ENCODE measurements around the gene SRD5A3. TPM values are rescaled to one million over a fixed set of nuclear protein-coding genes. Genes with fewer than 3 reads are reported as not detected.

Gene SRD5A3
- total and polyA plus RNA-seq, 4 experiments from 2014 or later = 2.9 to 26.2 (median 6.7) TPM

DNA sequence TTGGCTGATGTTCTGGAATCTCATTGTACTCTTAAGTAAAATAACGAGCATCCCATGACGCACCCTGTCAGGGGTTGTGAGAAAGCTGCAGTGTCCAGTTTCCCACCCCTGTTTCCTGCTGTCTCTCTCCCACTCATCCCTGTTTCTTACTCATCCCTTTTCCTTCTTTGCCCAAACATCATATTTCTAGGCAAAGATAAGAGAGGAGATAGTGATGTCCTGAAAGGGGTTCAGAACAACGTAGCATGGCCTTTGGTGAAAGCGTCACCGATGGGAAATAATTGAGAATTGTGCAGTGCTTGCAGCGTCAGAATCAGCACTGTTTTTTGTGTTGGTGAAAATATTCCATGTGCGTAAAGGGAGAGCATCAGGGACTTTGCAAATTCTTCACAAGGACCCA, 26.2 kb downstream of the SRD5A3 start:
- Histone ChIP-seq H3K9me3 (ENCODE audit: control insufficient read depth in 1 of 2, low read length in 2 of 2) (no peaks in the 10 kb centered on the region), H3K4me1 (ENCODE audit: insufficient read depth, low read length) (no peaks in the 10 kb centered on the region), H3K4me3 (ENCODE audit: low read length in 2 of 2) (no peak overlapping the region), H3K36me3 (ENCODE audit: insufficient read depth, low read length) (no peaks in the 10 kb centered on the region), H3K27me3 (ENCODE audit: insufficient read depth, low read length) (no peaks in the 10 kb centered on the region), H3K27ac (ENCODE audit: low read depth, low read length) (no peak overlapping the region)
- no peaks in the 10 kb centered on the region for H3K27me3 Mint-ChIP-seq
- H3K4me1 Mint-ChIP-seq = no peaks in the 10 kb centered on the region
- intact Hi-C loops (cut with micrococcal nuclease) = no loop called here
- H3K36me3 Mint-ChIP-seq = peaks cover 0 to 10% of the 10 kb centered on the region in 2 donors
- CTCF ChIA-PET (ENCODE audit: partially characterized antibody) = interaction anchor here (1.5 kb wide), 1 partner anchor 26 kb away, joined by 5 read pairs; the partner anchor contains the start of gene SRD5A3
- no peak overlapping the region for H3K27ac Mint-ChIP-seq
- no peak overlapping the region for H3K4me3 Mint-ChIP-seq
- POLR2A ChIA-PET (ENCODE audit: partially characterized antibody) = no interaction called here
- no peak for DNase-seq
- no peaks in the 10 kb centered on the region for H3K9me3 Mint-ChIP-seq

DNA sequence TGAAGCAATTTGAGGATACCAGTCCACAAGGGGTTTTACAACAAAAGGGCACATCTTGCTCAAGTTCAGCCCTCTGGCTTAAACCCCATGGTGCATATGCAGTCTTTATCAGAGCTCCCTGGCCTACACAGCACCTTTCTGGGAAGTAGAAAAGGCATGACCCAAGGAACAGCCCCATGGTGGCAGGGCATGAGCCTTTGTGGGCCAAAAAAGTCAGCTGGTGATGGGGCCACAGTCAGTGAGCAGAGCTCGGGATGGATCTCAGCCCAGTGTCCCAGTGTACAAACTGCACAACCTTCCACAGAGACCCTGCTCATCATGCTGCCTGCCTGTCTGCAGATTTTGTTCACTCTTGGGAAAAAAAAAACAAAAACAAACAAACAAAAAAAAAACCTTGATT, 27.4 kb downstream of the SRD5A3 start:
- POLR2A ChIA-PET (ENCODE audit: partially characterized antibody) = interaction anchor here (0.7 to 0.8 kb wide), 2 partner anchors 22 to 26 kb away, joined by 3 to 4 read pairs; partner anchors contain the start of gene TMEM165
- no peaks in the 10 kb centered on the region for H3K4me1 ChIP-seq (ENCODE audit: insufficient read depth, low read length)

DNA sequence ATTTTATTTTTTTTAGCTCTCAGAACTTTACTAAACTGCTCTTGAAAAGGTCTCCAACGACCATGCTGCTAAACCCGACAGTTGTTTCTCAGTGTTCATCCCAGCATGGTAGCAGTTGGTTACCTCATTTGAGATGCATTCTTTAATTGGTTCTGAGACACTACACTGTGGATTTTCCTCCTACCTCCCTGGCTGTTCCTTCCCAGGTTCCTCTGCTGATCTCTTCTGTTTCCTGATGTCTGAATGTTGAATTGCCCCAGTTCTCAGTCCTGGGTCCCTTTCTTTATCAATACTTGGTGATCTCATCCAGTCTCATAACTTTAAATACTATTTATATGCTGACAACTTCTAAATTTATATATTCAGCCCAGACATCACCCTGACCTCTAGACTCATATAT, 30.7 kb downstream of the SRD5A3 start:
- no peaks in the 10 kb centered on the region for H3K27me3 Mint-ChIP-seq
- H3K27me3 ChIP-seq (ENCODE audit: insufficient read depth, low read length) = no peaks in the 10 kb centered on the region
- no peak for DNase-seq
- no peak overlapping the region for H3K27ac Mint-ChIP-seq
- H3K36me3 Mint-ChIP-seq = no peaks in the 10 kb centered on the region
- H3K9me3 ChIP-seq (ENCODE audit: control insufficient read depth in 1 of 2, low read length in 2 of 2) = no peaks in the 10 kb centered on the region
- no peak overlapping the region for H3K4me3 Mint-ChIP-seq
- H3K4me3 ChIP-seq (ENCODE audit: low read length in 2 of 2) = no peak overlapping the region
- H3K4me1 ChIP-seq (ENCODE audit: insufficient read depth, low read length) = no peaks in the 10 kb centered on the region
- no peaks in the 10 kb centered on the region for H3K36me3 ChIP-seq (ENCODE audit: insufficient read depth, low read length)
- ChIA-PET CTCF (ENCODE audit: partially characterized antibody) (interaction anchor here (0.9 kb wide), 1 partner anchor 60 kb away, joined by 3 read pairs; no protein-coding TSS in a partner anchor), POLR2A (ENCODE audit: partially characterized antibody) (no interaction called here)
- intact Hi-C loops (cut with micrococcal nuclease) = no loop called here
- H3K4me1 Mint-ChIP-seq = no peaks in the 10 kb centered on the region
- H3K27ac ChIP-seq (ENCODE audit: low read depth, low read length) = no peak overlapping the region
- no peaks in the 10 kb centered on the region for H3K9me3 Mint-ChIP-seq

More for the DNA sequence above, 27.4 kb downstream of the SRD5A3 start:
- no peaks in the 10 kb centered on the region for H3K4me1 Mint-ChIP-seq
- peaks cover 0 to 7% of the 10 kb centered on the region in 2 donors for H3K36me3 Mint-ChIP-seq
- H3K27me3 Mint-ChIP-seq = no peaks in the 10 kb centered on the region
- Histone ChIP-seq H3K27ac (ENCODE audit: low read depth, low read length) (no peak overlapping the region), H3K36me3 (ENCODE audit: insufficient read depth, low read length) (no peaks in the 10 kb centered on the region), H3K4me3 (ENCODE audit: low read length in 2 of 2) (no peak overlapping the region), H3K27me3 (ENCODE audit: insufficient read depth, low read length) (no peaks in the 10 kb centered on the region), H3K9me3 (ENCODE audit: control insufficient read depth in 1 of 2, low read length in 2 of 2) (no peaks in the 10 kb centered on the region)
- intact Hi-C loops (cut with micrococcal nuclease) = no loop called here
- no peak for DNase-seq
- H3K4me3 Mint-ChIP-seq = no peak overlapping the region
- H3K9me3 Mint-ChIP-seq = no peaks in the 10 kb centered on the region
- CTCF ChIA-PET (ENCODE audit: partially characterized antibody) = interaction anchor here (1.5 kb wide), 1 partner anchor 28 kb away, joined by 5 read pairs; the partner anchor contains the start of gene SRD5A3
- H3K27ac Mint-ChIP-seq = no peak overlapping the region

DNA sequence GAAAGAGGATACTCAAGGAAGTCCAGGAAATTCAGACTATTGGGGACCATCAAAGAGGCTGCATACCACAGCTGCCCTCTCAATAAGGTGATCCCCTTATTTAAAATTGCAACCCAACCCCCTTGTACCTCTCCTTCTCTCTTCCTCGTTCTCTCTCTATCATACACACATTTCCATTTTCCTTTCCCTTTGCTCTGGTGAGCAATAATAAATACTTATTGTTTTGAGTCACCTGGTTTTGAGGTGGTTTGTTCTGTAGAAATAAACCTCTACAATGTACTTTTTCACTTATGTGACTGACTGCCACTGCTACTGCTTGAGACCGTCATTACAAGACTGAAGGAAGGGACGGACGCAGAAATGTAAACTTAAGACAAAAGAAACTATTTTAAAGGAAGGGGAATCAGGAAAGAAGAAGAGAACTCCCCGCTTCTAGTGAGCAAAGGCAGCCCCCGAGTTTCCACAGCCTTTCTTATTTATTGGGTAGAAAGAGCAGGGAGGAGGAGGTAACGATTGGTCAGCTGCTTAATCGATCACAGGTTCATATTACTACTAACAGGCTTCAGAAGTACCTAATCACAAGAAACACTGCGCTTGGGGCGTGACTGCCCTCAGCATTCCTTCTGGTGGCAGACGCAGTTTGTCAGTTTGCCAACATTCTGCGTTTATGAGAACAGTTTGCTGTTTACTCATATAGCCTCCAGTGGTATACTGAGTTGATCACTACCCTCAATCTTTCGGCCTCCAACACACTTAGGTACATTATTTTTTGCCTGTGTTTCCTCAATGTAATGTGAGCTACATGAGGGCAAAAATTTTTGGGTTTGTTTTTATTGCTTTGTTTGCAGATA, 32.8 kb downstream of the SRD5A3 start:
- Histone ChIP-seq H3K4me1 (ENCODE audit: insufficient read depth, low read length) (no peaks in the 10 kb centered on the region), H3K36me3 (ENCODE audit: insufficient read depth, low read length) (no peaks in the 10 kb centered on the region), H3K27ac (ENCODE audit: low read depth, low read length) (no peak overlapping the region), H3K4me3 (ENCODE audit: low read length in 2 of 2) (no peak overlapping the region), H3K27me3 (ENCODE audit: insufficient read depth, low read length) (no peaks in the 10 kb centered on the region), H3K9me3 (ENCODE audit: control insufficient read depth in 1 of 2, low read length in 2 of 2) (no peaks in the 10 kb centered on the region)
- H3K27me3 Mint-ChIP-seq = no peaks in the 10 kb centered on the region
- no peaks in the 10 kb centered on the region for H3K4me1 Mint-ChIP-seq
- H3K4me3 Mint-ChIP-seq = no peak overlapping the region
- POLR2A ChIA-PET (ENCODE audit: partially characterized antibody) = no interaction called here
- CTCF ChIA-PET (ENCODE audit: partially characterized antibody) = interaction anchor here (0.8 kb wide), 1 partner anchor 33 kb away, joined by 3 read pairs; no protein-coding TSS in a partner anchor
- H3K36me3 Mint-ChIP-seq = no peaks in the 10 kb centered on the region
- DNase-seq = no peak
- no peak overlapping the region for H3K27ac Mint-ChIP-seq
- intact Hi-C loops (cut with micrococcal nuclease) = no loop called here
- H3K9me3 Mint-ChIP-seq = no peaks in the 10 kb centered on the region

DNA sequence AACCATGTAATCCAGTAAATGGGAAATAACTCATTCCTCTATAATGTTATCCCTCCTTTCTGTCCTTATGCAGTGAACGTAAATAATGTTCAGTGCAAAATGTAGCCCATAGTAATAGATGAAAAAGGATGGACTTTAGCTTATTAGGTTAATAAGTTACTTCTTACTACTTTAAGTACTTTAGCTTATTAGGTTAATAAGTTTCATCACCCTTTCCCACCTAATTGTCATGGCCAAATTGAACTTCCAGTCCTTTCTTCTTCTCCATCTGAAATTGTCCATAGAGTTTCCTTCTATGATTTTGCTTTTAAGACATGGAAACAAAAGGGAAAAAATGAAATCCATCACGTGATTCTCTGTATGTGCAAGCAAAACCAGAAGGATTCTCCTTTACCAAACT, 34.5 kb downstream of the SRD5A3 start:
- Mint-ChIP-seq H3K4me3 (no peak overlapping the region), H3K27ac (no peak overlapping the region), H3K27me3 (no peaks in the 10 kb centered on the region), H3K4me1 (no peaks in the 10 kb centered on the region), H3K36me3 (no peaks in the 10 kb centered on the region), H3K9me3 (no peaks in the 10 kb centered on the region)
- Histone ChIP-seq H3K27me3 (ENCODE audit: insufficient read depth, low read length) (no peaks in the 10 kb centered on the region), H3K4me3 (ENCODE audit: low read length in 2 of 2) (no peak overlapping the region), H3K36me3 (ENCODE audit: insufficient read depth, low read length) (no peaks in the 10 kb centered on the region), H3K4me1 (ENCODE audit: insufficient read depth, low read length) (no peaks in the 10 kb centered on the region), H3K27ac (ENCODE audit: low read depth, low read length) (no peak overlapping the region), H3K9me3 (ENCODE audit: control insufficient read depth in 1 of 2, low read length in 2 of 2) (no peaks in the 10 kb centered on the region)
- POLR2A ChIA-PET (ENCODE audit: partially characterized antibody) = no interaction called here
- intact Hi-C loops (cut with micrococcal nuclease) = no loop called here
- DNase-seq = no peak
- CTCF ChIA-PET (ENCODE audit: partially characterized antibody) = no interaction called here

DNA sequence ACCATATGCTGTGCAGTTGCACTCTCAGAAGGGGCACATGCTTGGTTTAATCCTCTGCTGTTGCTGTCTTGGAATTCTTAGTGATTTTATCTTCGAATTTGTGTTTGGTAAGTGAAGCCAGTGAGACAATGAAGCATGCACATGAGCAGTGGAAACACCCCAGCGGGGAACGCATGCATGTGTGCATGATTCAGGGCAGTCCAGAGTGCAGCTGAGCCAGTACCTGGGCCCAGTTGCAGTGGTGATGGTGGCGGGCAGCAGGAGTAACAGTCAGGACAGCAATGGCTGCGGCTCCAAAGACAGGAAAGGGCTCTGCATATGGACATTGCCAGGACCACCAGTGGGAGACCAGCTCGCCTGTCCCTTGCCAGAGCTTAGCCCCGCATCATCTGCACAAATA, 35.5 kb downstream of the SRD5A3 start:
- ChIA-PET CTCF (ENCODE audit: partially characterized antibody) (no interaction called here), POLR2A (ENCODE audit: partially characterized antibody) (no interaction called here)
- no peaks in the 10 kb centered on the region for H3K27me3 Mint-ChIP-seq
- H3K36me3 Mint-ChIP-seq = no peaks in the 10 kb centered on the region
- no peak overlapping the region for H3K27ac ChIP-seq (ENCODE audit: low read depth, low read length)
- no peak overlapping the region for H3K4me3 Mint-ChIP-seq
- intact Hi-C loops (cut with micrococcal nuclease) = no loop called here
- no peaks in the 10 kb centered on the region for H3K27me3 ChIP-seq (ENCODE audit: insufficient read depth, low read length)
- no peaks in the 10 kb centered on the region for H3K4me1 ChIP-seq (ENCODE audit: insufficient read depth, low read length)
- H3K4me1 Mint-ChIP-seq = no peaks in the 10 kb centered on the region
- H3K9me3 Mint-ChIP-seq = no peaks in the 10 kb centered on the region
- DNase-seq = no peak
- H3K9me3 ChIP-seq (ENCODE audit: control insufficient read depth in 1 of 2, low read length in 2 of 2) = no peaks in the 10 kb centered on the region
- H3K4me3 ChIP-seq (ENCODE audit: low read length in 2 of 2) = no peak overlapping the region
- H3K36me3 ChIP-seq (ENCODE audit: insufficient read depth, low read length) = no peaks in the 10 kb centered on the region
- H3K27ac Mint-ChIP-seq = no peak overlapping the region

DNA sequence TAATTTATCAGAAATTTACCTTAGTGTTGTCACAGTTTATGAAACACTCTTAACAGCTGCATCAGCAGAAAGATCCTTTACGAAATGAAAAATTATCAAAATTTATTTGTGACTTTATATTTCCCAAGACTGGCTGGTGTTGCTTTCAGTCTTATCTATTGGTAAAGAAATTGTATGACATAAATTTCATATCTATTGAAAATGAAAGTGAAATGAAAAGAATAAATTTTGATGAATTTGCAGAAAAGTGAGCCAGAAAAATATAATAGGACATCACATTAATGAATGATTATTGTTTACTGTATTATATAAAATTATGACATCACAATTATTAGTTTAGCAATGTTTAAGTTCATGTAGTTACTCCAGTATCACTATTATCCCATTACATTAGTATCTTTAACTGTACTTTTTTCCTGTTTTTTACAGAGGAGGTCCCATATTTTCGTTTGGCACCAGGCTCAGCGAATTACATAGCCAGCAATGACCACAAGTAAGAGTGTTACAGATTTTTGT, 36.5 kb downstream of the SRD5A3 start:
- Mint-ChIP-seq H3K36me3 (no peaks in the 10 kb centered on the region), H3K4me3 (no peak overlapping the region), H3K27ac (no peak overlapping the region), H3K9me3 (no peaks in the 10 kb centered on the region), H3K27me3 (no peaks in the 10 kb centered on the region), H3K4me1 (no peaks in the 10 kb centered on the region)
- no peak overlapping the region for H3K4me3 ChIP-seq (ENCODE audit: low read length in 2 of 2)
- intact Hi-C loops (cut with micrococcal nuclease) = no loop called here
- no peaks in the 10 kb centered on the region for H3K36me3 ChIP-seq (ENCODE audit: insufficient read depth, low read length)
- no peak for DNase-seq
- CTCF ChIA-PET (ENCODE audit: partially characterized antibody) = no interaction called here
- H3K27ac ChIP-seq (ENCODE audit: low read depth, low read length) = no peak overlapping the region
- no peaks in the 10 kb centered on the region for H3K27me3 ChIP-seq (ENCODE audit: insufficient read depth, low read length)
- H3K4me1 ChIP-seq (ENCODE audit: insufficient read depth, low read length) = no peaks in the 10 kb centered on the region
- no peaks in the 10 kb centered on the region for H3K9me3 ChIP-seq (ENCODE audit: control insufficient read depth in 1 of 2, low read length in 2 of 2)
- POLR2A ChIA-PET (ENCODE audit: partially characterized antibody) = no interaction called here

Data from CD4-positive, alpha-beta memory T cell (primary cell).